ENCODE measurements around the gene DNAH11. TPM values are rescaled to one million over a fixed set of nuclear protein-coding genes. Genes with fewer than 3 reads are reported as not detected.
"Not testable (repeated sequence)": the region's sequence is repeated elsewhere in the genome, so short reads cannot be mapped to it uniquely, and the experiment has no call there.

DNAH11 gene
- total and polyA plus RNA-seq, 9 of the 15 experiments (the other 6 are each of a cell fraction or from before 2014, with no cell fraction given): under 0.01 TPM; not detected in 7

GRCh38 chr7:21883069-21883468 lies 340.2 kb downstream of the DNAH11 start (continued):
- TF ChIP-seq ZNF699 (CRISPR knock-in tag; IDR thresholded peaks at IDR 0.05; ENCODE audit: insufficient replicate concordance) (no peak), ZNF511 (CRISPR knock-in tag; IDR thresholded peaks at IDR 0.05) (no peak), ZNF583 (CRISPR knock-in tag; IDR thresholded peaks at IDR 0.05) (no peak), ZNF197 (CRISPR knock-in tag; IDR thresholded peaks at IDR 0.05; ENCODE audit: low read depth) (no peak), IRF1 (CRISPR knock-in tag; IDR thresholded peaks at IDR 0.05; ENCODE audit: borderline replicate concordance) (no peak), NCOA1 (IDR thresholded peaks at IDR 0.05; ENCODE audit: low read depth) (no peak)

GRCh38 chr7:21883501-21883900 lies 340.7 kb downstream of the DNAH11 start:
- H3K27me3 ChIP-seq (ENCODE audit: control insufficient read depth in 2 of 2, insufficient read depth in 2 of 2, low read length in 2 of 2); H3K4me1 ChIP-seq (replicated peaks in 1 of 2; ENCODE audit: control insufficient read depth in 2 of 2, insufficient read depth in 2 of 2, low read length in 2 of 2); H3K36me3 ChIP-seq (ENCODE audit: control insufficient read depth, insufficient read depth, low read length); in situ Hi-C loops (cut with MboI); BruUV-seq (replicated peaks); ATAC-seq; H3K79me2 ChIP-seq (ENCODE audit: control insufficient read depth, insufficient read depth, low read length); DNase-seq (ENCODE audit: extremely low read depth in 1 of 4, low spot score in 3 of 4); H2AFZ ChIP-seq (ENCODE audit: low read depth, low read length); H3K27ac ChIP-seq (ENCODE audit: extremely low read depth, low read depth, low read length); H3K4me2 ChIP-seq (ENCODE audit: insufficient read depth, low read length); H3K4me3 ChIP-seq; POLR2A ChIA-PET; CTCF ChIA-PET (ENCODE audit: low intra/inter-chr PET ratio); H3K9me1 ChIP-seq (ENCODE audit: control insufficient read depth, insufficient read depth, low read length); H3K9me3 ChIP-seq (replicated peaks; ENCODE audit: control insufficient read depth, insufficient read depth, low read depth, low read length); H3K9ac ChIP-seq (ENCODE audit: insufficient read depth in 1 of 2, low read depth in 2 of 2, low read length in 2 of 2); intact Hi-C loops (cut with micrococcal nuclease); H4K20me1 ChIP-seq (replicated peaks; ENCODE audit: control insufficient read depth, insufficient read depth, low read length); FAIRE-seq: not testable (repeated sequence)
- 0% methylated on average over 2 of the region's 2 CpGs for WGBS (ENCODE audit: insufficient coverage, low coverage, missing lambda C conversion rate)

Measured in K562 (cell line).